Neural progenitor cell (in vitro differentiated cells): ENCODE measurements around the gene AIDA. TPM values are rescaled to one million over a fixed set of nuclear protein-coding genes. Genes with fewer than 3 reads are reported as not detected.

Source experiments
- DNase-seq: peaks from one replicate; pipeline ENCODE4 v3.0.0-alpha.2; 2016; ENCODE audit warnings: low spot score
- H2AFZ ChIP-seq: fragments of 200-600 bp; sonication (generic); replicated peaks from 2 replicates; pipeline ENCODE4 v1.6.1; 2016; ENCODE audit warnings: antibody characterized with exemption
- H3F3A ChIP-seq: fragments of 200-600 bp; sonication (generic); 2 replicates; pipeline ENCODE4 v1.6.1; 2016; ENCODE audit warnings: antibody characterized with exemption, low read depth
- H3K27ac ChIP-seq: fragments of 200-600 bp; sonication (generic); 2 replicates; pipeline ENCODE4 v1.5.1; 2016; ENCODE audit warnings: mild to moderate bottlenecking
- H3K27me3 ChIP-seq: fragments of 200-600 bp; sonication (generic); 2 replicates; pipeline ENCODE4 v1.6.1; 2016; ENCODE audit warnings: mild to moderate bottlenecking, moderate library complexity
- H3K36me3 ChIP-seq: fragments of 200-600 bp; sonication (generic); 2 replicates; pipeline ENCODE4 v1.5.1; 2016
- H3K4me1 ChIP-seq: fragments of 200-600 bp; sonication (generic); 2 replicates; pipeline ENCODE4 v1.6.1; 2016; ENCODE audit warnings: mixed run types
- H3K4me2 ChIP-seq: fragments of 200-600 bp; sonication (generic); 2 replicates; pipeline ENCODE4 v1.6.1; 2016
- H3K4me3 ChIP-seq: fragments of 200-600 bp; sonication (generic); 2 replicates; pipeline ENCODE4 v1.5.1; 2016
- H3K79me2 ChIP-seq: fragments of 200-600 bp; sonication (generic); 2 replicates; pipeline ENCODE4 v1.6.1; 2016; ENCODE audit warnings: low read depth
- H3K9ac ChIP-seq: fragments of 200-600 bp; sonication (generic); 2 replicates; pipeline ENCODE4 v1.6.1; 2016
- H3K9me3 ChIP-seq: fragments of 200-600 bp; sonication (generic); 2 replicates; pipeline ENCODE4 v1.5.1; 2016; ENCODE audit warnings: low read depth
- H4K20me1 ChIP-seq: fragments of 200-600 bp; sonication (generic); 2 replicates; pipeline ENCODE4 v1.6.1; 2016; ENCODE audit warnings: low read depth
- H3K27ac Mint-ChIP-seq: 3 replicates; pipeline ENCODE4 v1.8.0; 2021; ENCODE audit warnings: mixed read lengths
- H3K27me3 Mint-ChIP-seq: 2 replicates; pipeline ENCODE4 v1.8.0; 2022; ENCODE audit warnings: low read depth, mild to moderate bottlenecking, inconsistent platforms, moderate library complexity, mixed read lengths; ENCODE audit not compliant: insufficient read depth
- H3K36me3 Mint-ChIP-seq: 3 replicates; pipeline ENCODE4 v1.8.0; 2021; ENCODE audit warnings: mixed read lengths
- H3K4me1 Mint-ChIP-seq: 3 replicates; pipeline ENCODE4 v1.8.0; 2021; ENCODE audit warnings: mixed read lengths
- H3K4me3 Mint-ChIP-seq: 3 replicates; pipeline ENCODE4 v1.8.0; 2021; ENCODE audit warnings: mild to moderate bottlenecking, moderate library complexity, mixed read lengths
- H3K9me3 Mint-ChIP-seq: 3 replicates; pipeline ENCODE4 v1.8.0; 2020; ENCODE audit warnings: mixed read lengths
- EZH2 ChIP-seq: fragments of 200-600 bp; sonication (generic); IDR thresholded peaks from 2 replicates; pipeline ENCODE4 v1.6.1; 2017; ENCODE audit warnings: antibody characterized with exemption, mild to moderate bottlenecking, moderate library complexity
- EZH2phosphoT487 ChIP-seq: fragments of 200-600 bp; sonication (generic); IDR thresholded peaks from 2 replicates; pipeline ENCODE4 v1.6.1; 2017; ENCODE audit warnings: antibody characterized with exemption
- total RNA-seq: library from RNA; depleted of rRNA; stranded (reverse); fragments of >200 nt; gene quantifications from 2 replicates; pipeline ENCODE4 v1.2.3, GENCODE V29; 2015; ENCODE audit warnings: low replicate concordance
- TF ChIP-seq, protein P1 (sequence below): fragments of 200-600 bp; sonication (generic); IDR thresholded peaks from 2 replicates; pipeline ENCODE4 v1.5.1; 2017; ENCODE audit warnings: antibody characterized with exemption, mild to moderate bottlenecking

Gene AIDA
- total RNA-seq, 1 donor from 2014 or later = 75.2 TPM

DNA sequence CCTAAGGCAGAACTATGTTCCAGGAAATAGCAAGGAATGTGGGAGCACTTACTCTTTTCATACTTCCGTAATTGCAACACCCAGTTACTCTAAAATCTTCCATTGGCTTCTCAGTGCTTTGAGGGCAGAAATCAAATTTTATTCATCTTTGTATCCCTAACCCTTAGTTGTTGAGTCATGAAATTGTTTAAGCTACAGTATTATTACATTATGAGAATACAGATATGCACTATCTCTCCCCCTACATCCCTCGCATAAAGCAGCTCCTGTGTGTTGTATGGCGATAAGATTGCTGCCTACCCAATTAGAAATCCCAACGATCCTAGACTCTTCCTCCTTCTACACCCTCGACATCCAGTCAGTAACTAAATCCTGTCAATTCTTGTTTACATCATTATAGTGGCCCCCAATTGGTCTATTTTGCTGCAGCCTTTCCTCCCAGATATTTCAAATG lies 2.6 kb downstream of the AIDA start:
- Histone ChIP-seq H3K9me3 (peaks cover 6% of the 10 kb centered on the region), H3K36me3 (no peaks in the 10 kb centered on the region), H3K79me2 (peaks cover 87% of the 10 kb centered on the region), H3K27me3 (no peaks in the 10 kb centered on the region), H3F3A (peaks cover 9% of the 10 kb centered on the region), H3K27ac (no peak overlapping the region), H4K20me1 (no peaks in the 10 kb centered on the region), H3K4me1 (peaks cover 7% of the 10 kb centered on the region), H3K4me2 (no peak overlapping the region), H3K4me3 (no peak overlapping the region), H2AFZ (no peak overlapping the region), H3K9ac (no peak overlapping the region)
- TF ChIP-seq EZH2phosphoT487 (no peak), EZH2 (no peak)
- TF ChIP-seq, protein P1, sequence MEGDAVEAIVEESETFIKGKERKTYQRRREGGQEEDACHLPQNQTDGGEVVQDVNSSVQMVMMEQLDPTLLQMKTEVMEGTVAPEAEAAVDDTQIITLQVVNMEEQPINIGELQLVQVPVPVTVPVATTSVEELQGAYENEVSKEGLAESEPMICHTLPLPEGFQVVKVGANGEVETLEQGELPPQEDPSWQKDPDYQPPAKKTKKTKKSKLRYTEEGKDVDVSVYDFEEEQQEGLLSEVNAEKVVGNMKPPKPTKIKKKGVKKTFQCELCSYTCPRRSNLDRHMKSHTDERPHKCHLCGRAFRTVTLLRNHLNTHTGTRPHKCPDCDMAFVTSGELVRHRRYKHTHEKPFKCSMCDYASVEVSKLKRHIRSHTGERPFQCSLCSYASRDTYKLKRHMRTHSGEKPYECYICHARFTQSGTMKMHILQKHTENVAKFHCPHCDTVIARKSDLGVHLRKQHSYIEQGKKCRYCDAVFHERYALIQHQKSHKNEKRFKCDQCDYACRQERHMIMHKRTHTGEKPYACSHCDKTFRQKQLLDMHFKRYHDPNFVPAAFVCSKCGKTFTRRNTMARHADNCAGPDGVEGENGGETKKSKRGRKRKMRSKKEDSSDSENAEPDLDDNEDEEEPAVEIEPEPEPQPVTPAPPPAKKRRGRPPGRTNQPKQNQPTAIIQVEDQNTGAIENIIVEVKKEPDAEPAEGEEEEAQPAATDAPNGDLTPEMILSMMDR = no peak
- peaks cover 20% of the 10 kb centered on the region for H3K4me1 Mint-ChIP-seq
- peaks cover 28% of the 10 kb centered on the region for H3K36me3 Mint-ChIP-seq
- peak overlapping the region; percentile 100 for H3K4me3 Mint-ChIP-seq
- H3K27me3 Mint-ChIP-seq = peaks cover 3% of the 10 kb centered on the region
- no peak for DNase-seq
- no peak overlapping the region for H3K27ac Mint-ChIP-seq
- H3K9me3 Mint-ChIP-seq = peaks cover 13% of the 10 kb centered on the region

GRCh38 chr1:222706815-222707214 lies 5.5 kb downstream of the AIDA start:
- TF ChIP-seq EZH2 = no peak
- TF ChIP-seq EZH2phosphoT487 = no peak
- TF ChIP-seq, protein P1 = no peak
- no peaks in the 10 kb centered on the region for H3K27me3 ChIP-seq
- Mint-ChIP-seq H3K4me3 (no peak overlapping the region), H3K36me3 (peaks cover 52% of the 10 kb centered on the region), H3K9me3 (peaks cover 21% of the 10 kb centered on the region), H3K4me1 (peaks cover 12% of the 10 kb centered on the region), H3K27me3 (no peaks in the 10 kb centered on the region), H3K27ac (no peak overlapping the region)
- H3K36me3 ChIP-seq = peaks cover 6% of the 10 kb centered on the region
- H4K20me1 ChIP-seq = no peaks in the 10 kb centered on the region
- no peak overlapping the region for H2AFZ ChIP-seq
- peaks cover 6% of the 10 kb centered on the region for H3K9me3 ChIP-seq
- H3K4me1 ChIP-seq = peaks cover 7% of the 10 kb centered on the region
- no peak overlapping the region for H3K9ac ChIP-seq
- no peak for DNase-seq
- H3K27ac ChIP-seq = no peak overlapping the region
- no peak overlapping the region for H3K4me2 ChIP-seq
- peaks cover 3% of the 10 kb centered on the region for H3F3A ChIP-seq
- peaks cover 89% of the 10 kb centered on the region for H3K79me2 ChIP-seq
- H3K4me3 ChIP-seq = no peak overlapping the region

DNA sequence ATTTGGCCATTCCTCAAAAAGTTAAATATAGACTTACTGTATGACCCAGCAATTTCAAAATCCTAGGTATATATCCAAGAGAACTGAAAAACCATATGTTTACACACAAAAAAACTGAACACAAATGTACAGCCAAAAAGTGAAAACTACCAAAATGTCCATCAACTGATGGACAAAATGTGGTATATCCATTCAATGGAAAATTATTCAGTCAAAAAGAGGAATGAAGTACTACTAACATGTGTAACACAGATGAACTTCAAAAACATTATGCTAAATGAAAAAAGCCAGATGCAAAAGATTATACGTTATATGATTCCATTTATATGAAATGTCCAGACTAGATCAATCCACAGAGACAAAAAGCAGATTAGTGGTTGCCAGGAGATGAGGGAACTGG lies 8.0 kb downstream of the AIDA start:
- no peak overlapping the region for H2AFZ ChIP-seq
- H3K4me3 Mint-ChIP-seq = no peak overlapping the region
- TF ChIP-seq EZH2phosphoT487 = no peak
- TF ChIP-seq EZH2 = no peak
- TF ChIP-seq, protein P1 = no peak
- H3K9ac ChIP-seq = no peak overlapping the region
- H3K9me3 ChIP-seq = peaks cover 6% of the 10 kb centered on the region
- no peaks in the 10 kb centered on the region for H3K4me1 ChIP-seq
- no peaks in the 10 kb centered on the region for H3K4me1 Mint-ChIP-seq
- no peak overlapping the region for H3K27ac ChIP-seq
- H3F3A ChIP-seq = no peaks in the 10 kb centered on the region
- H3K4me2 ChIP-seq = no peak overlapping the region
- no peaks in the 10 kb centered on the region for H3K27me3 Mint-ChIP-seq
- no peaks in the 10 kb centered on the region for H4K20me1 ChIP-seq
- H3K9me3 Mint-ChIP-seq = peaks cover 21% of the 10 kb centered on the region
- H3K27ac Mint-ChIP-seq = no peak overlapping the region
- H3K27me3 ChIP-seq = no peaks in the 10 kb centered on the region
- no peak for DNase-seq
- peaks cover 64% of the 10 kb centered on the region for H3K79me2 ChIP-seq
- H3K36me3 ChIP-seq = peaks cover 16% of the 10 kb centered on the region
- H3K4me3 ChIP-seq = no peak overlapping the region
- H3K36me3 Mint-ChIP-seq = peaks cover 55% of the 10 kb centered on the region
